SK-N-SH (cell line): ENCODE data around the gene C16orf96.

Experiments
- NFIC ChIP-seq: IDR thresholded peaks from 2 replicates; pipeline ENCODE4 v1.4.0; 2012; ENCODE audit warnings: borderline replicate concordance
- REST ChIP-seq: IDR thresholded peaks from 2 replicates; pipeline ENCODE4 v1.6.1; 2012; ENCODE audit warnings: mild to moderate bottlenecking, low read depth, low read length, moderate library complexity
- SIN3A ChIP-seq: IDR thresholded peaks from 2 replicates; pipeline ENCODE4 v1.6.1; 2012; ENCODE audit warnings: low read depth, mild to moderate bottlenecking, low read length, moderate library complexity, borderline replicate concordance
- SMC3 ChIP-seq: IDR thresholded peaks from 2 replicates; pipeline ENCODE4 v1.6.1; 2012; ENCODE audit warnings: low read depth, low read length, improper control_type of control experiment
- TAF1 ChIP-seq: IDR thresholded peaks from 2 replicates; pipeline ENCODE4 v1.6.1; 2012; ENCODE audit warnings: low read depth, mild to moderate bottlenecking, low read length, moderate library complexity, borderline replicate concordance
- YY1 ChIP-seq: IDR thresholded peaks from 2 replicates; pipeline ENCODE4 v1.4.0; 2012; ENCODE audit warnings: low read depth, mild to moderate bottlenecking
- TF ChIP-seq, protein P1 (sequence below): fragments of 150-350 bp; IDR thresholded peaks from 2 replicates; pipeline ENCODE4 v1.6.1; 2017; ENCODE audit warnings: antibody characterized with exemption, low read length, low read depth, borderline replicate concordance
- TF ChIP-seq, protein P2 (sequence below): IDR thresholded peaks from 2 replicates; pipeline ENCODE4 v1.4.0; 2012; ENCODE audit warnings: low read depth, borderline replicate concordance
- TF ChIP-seq, protein P3 (sequence below): fragments of 200-600 bp; sonication (generic); IDR thresholded peaks from 2 replicates; pipeline ENCODE4 v1.6.1; 2017; ENCODE audit warnings: antibody characterized with exemption, mild to moderate bottlenecking, moderate library complexity

- TF ChIP-seq YY1 (no peak), REST (no peak), SMC3 (no peak), SIN3A (no peak), NFIC (no peak), TAF1 (no peak)
- TF ChIP-seq, protein P1, sequence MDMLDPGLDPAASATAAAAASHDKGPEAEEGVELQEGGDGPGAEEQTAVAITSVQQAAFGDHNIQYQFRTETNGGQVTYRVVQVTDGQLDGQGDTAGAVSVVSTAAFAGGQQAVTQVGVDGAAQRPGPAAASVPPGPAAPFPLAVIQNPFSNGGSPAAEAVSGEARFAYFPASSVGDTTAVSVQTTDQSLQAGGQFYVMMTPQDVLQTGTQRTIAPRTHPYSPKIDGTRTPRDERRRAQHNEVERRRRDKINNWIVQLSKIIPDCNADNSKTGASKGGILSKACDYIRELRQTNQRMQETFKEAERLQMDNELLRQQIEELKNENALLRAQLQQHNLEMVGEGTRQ: no peak
- TF ChIP-seq, protein P2, sequence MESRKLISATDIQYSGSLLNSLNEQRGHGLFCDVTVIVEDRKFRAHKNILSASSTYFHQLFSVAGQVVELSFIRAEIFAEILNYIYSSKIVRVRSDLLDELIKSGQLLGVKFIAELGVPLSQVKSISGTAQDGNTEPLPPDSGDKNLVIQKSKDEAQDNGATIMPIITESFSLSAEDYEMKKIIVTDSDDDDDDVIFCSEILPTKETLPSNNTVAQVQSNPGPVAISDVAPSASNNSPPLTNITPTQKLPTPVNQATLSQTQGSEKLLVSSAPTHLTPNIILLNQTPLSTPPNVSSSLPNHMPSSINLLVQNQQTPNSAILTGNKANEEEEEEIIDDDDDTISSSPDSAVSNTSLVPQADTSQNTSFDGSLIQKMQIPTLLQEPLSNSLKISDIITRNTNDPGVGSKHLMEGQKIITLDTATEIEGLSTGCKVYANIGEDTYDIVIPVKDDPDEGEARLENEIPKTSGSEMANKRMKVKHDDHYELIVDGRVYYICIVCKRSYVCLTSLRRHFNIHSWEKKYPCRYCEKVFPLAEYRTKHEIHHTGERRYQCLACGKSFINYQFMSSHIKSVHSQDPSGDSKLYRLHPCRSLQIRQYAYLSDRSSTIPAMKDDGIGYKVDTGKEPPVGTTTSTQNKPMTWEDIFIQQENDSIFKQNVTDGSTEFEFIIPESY: no peak
- TF ChIP-seq, protein P3, sequence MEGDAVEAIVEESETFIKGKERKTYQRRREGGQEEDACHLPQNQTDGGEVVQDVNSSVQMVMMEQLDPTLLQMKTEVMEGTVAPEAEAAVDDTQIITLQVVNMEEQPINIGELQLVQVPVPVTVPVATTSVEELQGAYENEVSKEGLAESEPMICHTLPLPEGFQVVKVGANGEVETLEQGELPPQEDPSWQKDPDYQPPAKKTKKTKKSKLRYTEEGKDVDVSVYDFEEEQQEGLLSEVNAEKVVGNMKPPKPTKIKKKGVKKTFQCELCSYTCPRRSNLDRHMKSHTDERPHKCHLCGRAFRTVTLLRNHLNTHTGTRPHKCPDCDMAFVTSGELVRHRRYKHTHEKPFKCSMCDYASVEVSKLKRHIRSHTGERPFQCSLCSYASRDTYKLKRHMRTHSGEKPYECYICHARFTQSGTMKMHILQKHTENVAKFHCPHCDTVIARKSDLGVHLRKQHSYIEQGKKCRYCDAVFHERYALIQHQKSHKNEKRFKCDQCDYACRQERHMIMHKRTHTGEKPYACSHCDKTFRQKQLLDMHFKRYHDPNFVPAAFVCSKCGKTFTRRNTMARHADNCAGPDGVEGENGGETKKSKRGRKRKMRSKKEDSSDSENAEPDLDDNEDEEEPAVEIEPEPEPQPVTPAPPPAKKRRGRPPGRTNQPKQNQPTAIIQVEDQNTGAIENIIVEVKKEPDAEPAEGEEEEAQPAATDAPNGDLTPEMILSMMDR: no peak
Observed at GRCh38 chr16:4586291-4586690, 30.2 kb downstream of the C16orf96 start.
